HCEC 1CT (cell line): ENCODE data around the gene HDAC4.

Experiments used
- DNase-seq: peaks from one replicate; pipeline ENCODE4 v3.0.0-alpha.2; 2017

HDAC4 gene

DNA sequence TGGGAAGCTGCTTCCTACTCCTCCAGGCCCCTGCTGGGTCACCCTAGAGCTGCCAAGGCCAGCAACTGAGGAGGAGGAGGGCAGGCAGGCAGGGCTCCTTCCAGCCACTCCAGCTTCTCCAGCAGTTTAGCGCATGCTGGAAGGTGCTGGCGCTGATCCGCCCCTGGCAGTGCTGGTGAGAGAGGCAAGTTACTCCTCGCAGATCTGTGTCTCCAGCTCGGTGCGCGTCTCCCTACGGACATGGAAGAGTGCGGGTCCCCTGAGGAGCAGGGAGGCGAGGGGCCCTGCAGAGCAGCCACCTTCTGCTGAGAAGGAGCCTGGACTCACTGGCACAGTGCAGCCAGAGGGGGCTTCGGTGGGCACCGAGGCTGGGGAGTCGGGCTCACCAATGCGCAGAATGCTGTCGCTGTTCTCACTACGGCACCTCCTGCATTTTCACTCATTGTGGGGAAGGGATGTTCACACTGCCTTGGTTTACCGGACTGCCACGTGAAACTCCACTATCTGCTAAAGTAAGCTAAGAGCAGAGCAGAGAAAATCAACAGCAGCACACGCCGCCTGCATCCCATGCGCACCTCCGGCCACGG, 206.0 kb downstream of the HDAC4 start:
- DNase-seq = no peak

- no peak for DNase-seq
These were observed 206.7 kb downstream of the HDAC4 start for GRCh38 chr2:239193925-239194677.

DNA sequence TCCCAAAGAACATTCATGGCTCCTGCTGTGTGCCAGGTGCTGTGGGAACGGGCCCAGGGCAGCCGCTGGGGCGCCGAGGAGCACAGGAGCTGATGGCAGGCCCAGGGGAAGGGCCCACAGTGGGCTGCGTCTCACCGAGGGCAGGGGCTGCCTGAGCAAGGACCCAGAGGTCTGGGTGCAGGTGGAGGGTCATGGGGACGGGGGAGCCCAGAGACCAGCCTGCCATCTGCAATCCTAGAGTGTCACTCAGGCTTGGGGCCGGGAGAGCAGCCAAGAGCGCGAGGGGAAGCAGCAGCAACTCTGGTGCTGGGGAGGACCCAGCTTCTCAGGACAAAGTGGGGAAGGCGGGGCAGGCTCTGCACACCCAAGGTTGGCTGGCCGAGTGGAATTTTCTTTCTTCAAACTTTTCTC, 207.4 kb downstream of the HDAC4 start:
- DNase-seq = no peak

DNA sequence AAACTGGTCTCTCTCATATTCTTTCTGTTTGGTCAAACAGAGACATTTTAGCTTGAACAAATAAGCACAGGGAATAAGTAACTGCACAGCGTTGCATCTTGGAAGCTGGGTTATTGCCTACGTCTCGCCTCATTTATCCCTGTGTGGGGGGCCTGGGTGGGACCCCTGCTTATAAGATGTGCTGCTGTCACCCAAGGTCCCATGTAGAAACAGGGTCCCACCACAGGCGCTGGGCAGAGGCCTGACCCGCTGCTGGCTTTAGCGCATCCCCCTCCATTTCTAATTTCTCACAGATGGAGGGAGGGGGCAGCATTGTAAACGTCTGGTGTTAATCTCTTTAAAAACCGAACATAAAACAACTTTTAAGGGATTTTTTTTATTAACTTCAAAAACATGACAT, 207.8 kb downstream of the HDAC4 start:
- no peak for DNase-seq

DNA sequence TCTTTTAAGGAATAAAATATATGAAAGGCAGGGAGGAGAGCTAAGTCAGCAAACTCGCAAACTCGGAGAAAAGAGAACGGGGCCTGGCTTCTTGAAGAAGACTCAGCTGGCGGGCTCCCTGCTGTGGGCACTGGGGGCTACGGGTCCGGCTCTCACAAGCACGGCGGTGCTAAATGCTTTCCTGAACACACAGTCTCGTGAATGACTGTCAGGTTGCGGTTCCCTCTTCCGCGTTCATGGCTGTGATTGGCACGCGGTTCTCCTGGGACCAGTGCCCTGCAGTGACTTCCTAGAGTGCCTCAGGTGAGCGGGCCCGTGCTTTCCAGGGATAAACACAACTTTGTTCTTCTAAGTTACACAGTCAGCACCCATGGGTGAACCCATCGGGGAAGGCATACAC, 208.4 kb downstream of the HDAC4 start:
- DNase-seq = no peak

- DNase-seq = no peak
These were observed 209.6 kb downstream of the HDAC4 start for GRCh38 chr2:239190921-239191885.

DNA sequence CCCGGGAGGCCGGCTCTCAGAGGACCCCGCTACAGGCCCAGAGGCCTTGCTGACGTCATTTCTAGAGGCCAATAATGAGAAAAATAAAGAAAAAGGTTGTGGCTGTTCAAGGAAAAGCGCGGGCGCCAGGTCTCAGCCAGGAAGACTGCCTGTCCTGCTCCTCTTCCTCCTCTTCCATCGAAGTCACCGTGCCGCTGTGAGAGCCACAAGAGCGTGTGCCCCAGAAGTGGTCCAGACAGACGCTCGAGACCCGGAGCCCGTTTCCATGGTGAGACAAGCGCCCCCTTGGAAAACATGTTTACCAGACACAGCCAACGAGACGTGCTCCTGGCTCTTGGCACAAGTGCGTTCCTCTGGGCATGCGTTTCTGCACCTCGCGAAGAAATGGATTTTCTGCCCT, 210.5 kb downstream of the HDAC4 start:
- no peak for DNase-seq

- no peak for DNase-seq
These were observed 211.1 kb downstream of the HDAC4 start for GRCh38 chr2:239189711-239190131.

DNA sequence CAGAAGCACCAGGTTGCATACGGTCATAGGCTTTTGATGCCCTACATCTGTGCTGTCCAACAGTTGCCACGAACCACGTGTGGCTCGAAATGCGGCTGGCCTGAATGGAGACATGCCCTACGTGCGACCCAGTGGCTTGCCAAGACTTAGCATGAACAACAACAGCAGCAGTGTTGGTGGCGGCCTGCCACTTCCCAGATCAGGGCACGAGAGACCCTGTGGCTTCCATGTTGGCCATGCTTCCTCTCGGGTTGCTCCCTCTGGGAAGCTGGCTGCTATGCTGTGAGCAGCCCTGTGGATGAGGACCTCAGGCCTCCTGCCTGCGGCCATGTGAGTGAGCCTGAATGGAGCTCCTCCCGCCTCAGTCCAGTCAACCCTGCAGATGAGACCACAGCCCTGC, 212.3 kb downstream of the HDAC4 start:
- no peak for DNase-seq

GRCh38 chr2:239187464-239188253, 213.2 kb downstream of the HDAC4 start:
- no peak for DNase-seq

DNA sequence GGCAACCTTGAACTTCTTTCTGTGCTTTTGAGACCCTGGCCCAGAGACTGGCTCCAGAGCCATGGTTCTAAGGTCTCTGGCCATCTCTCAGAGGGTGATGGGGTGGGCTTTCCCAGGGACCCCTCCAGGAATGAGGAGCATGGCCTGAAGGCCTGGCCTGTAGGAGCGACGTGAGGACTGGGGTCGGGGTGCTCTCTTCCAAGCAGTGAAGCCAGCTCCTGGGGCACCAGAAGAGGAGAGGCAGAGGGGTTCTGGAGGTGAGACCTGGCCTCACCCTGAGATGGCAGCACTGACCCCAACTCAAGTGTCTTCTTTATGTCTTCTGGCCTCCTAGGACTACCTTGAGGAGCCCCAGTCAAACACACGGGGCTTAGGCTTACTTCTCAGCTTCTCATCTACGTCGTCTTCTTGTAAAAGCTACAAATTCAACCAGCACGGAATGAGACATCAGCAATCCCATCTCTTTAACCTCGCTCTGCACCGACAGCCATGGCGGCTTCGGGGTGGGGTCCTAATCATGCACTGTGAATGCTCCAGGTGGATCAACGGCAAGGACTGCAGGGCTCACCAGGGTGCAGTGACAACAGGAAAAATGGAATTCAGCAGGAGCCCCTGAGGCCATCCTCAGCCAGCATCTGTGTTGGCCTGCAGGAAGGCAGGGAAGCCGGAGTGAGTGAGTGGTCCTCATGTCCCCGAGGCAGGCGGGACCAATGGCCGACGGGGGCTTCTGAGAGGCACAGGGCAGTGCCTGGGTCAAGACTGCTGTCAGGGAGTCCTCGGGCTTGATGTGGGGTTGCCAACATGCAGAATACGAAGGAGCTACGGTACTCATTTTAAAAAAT, 214.1 kb downstream of the HDAC4 start:
- no peak for DNase-seq

DNA sequence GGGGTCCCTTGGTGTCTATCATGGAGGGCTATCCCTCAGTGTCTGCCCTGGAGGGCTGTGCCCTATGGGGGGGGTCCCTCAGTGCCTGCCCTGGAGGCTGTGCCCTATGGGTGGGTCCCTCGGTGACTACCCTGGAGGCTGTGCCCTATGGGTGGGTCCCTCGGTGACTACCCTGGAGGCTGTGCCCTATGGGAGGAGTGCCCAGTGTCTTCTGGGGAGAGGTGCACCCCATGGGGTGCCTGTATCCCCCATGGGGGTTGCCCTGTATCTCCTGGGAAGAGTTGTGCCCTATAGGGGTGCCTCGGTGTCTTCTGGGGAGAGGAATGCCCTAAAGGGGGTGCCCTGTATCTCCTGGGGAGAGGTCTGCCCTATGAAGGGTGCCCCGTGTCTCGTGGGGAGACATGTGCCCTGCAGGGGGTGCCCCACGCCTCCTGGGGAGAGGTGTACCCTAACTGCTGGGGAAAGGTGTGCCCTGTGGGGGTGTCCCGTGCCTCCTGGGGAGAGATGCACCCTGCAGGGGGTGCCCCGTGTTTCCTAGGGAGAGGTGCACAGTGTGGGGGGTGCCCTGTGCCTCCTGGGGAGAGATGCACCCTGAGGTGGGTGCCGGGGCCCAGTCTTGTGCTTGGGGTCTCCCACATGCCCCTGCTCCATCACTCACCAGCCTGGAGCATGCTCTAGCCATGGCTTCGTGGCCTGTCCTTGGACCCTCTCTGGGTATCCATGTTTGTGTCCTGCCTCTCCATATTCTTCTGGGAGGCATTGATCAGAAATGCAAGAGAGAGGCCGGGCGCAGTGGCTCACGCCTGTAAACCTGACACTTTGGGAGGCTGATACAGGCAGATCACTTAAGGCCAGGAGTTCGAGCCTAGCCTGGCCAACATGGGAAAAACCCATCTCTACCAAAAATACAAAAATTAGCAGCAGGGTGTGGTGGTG, 215.6 kb downstream of the HDAC4 start:
- no peak for DNase-seq

- DNase-seq = no peak
These were observed 216.6 kb downstream of the HDAC4 start for GRCh38 chr2:239184179-239184578.

DNA sequence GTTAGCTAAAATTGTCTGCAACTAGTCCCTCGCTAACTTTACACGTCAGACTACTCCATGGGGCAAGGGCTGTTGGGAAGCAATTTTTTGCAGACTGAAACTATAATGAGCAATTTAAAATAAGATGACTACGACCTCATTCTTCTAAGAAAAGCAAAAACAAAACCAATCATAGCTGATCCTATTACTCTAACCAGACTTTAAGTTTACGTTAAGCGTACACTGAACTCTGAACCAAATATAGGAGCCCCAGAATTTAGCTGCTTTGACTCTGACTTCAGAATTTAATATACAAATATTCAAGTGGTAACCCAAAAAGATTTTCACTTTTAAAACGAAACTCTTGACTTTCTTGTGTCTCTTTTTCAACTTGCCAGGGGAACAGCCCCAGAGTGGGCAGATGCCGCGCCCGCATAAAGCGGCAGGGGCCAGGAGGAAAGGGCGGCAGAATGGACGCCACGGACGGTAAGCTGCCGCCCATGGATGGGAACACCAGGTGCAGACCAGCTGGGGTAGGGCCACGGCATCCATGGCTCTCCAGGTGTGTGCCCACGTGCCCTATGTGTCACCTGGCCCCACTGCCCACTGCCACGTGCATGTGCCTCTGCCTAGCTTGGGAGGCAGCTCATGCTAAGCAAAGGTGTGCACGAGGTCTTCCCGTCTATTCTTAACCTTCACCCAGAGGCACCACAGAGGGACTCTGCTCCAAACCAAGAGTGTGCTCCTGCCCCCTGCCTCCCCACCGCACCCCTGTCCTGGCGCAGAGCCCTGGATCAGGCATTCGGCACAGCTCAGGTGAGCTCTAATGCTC, 217.6 kb downstream of the HDAC4 start:
- no peak for DNase-seq

- no peak for DNase-seq
These were observed 218.8 kb downstream of the HDAC4 start for GRCh38 chr2:239181903-239182581.

GRCh38 chr2:239181074-239181902, 219.5 kb downstream of the HDAC4 start:
- no peak for DNase-seq

GRCh38 chr2:239180526-239181073, 220.2 kb downstream of the HDAC4 start:
- no peak for DNase-seq

- DNase-seq = no peak
These were observed 220.9 kb downstream of the HDAC4 start for GRCh38 chr2:239179851-239180371.
